ENCODE data around the gene ANKUB1.

Gene ANKUB1

DNA sequence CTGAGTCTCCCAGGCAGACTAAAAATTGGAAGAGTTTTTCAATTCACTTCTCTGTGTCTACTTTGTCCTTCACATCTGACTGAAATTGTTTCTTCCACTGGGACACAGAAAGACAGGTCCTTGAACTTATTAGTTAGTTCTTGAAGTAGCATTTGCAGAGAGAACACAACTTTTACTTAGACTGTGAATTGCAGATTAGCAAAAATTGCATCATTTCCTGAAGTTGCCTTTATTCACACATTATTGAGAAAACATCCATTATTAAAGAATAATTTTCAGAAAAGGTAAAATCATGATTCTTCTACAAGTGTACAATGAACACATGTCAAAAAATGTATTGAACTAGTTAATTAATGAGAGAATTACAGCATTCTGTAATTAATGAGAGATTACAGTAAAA is 38.6 kb downstream of the ANKUB1 start:
- no peak for DNase-seq (ENCODE audit: low read depth)

DNA sequence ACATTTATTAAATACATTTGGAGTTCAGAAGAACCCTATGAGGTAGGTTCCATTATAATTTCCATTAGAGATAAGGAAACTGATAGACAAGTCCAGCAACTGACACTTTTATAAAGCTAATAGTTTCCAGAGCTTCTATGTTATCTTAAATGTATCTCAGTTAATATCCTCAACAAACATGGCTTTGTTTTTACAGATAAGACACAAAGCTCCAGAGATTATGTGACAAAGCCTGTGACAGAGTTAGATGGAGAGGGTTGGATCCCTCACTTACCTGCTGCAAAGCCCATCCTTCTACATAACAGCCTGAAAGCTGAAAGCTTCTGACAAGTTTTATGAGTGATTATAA is 39.6 kb downstream of the ANKUB1 start:
- no peak for DNase-seq (ENCODE audit: low read depth)

DNA sequence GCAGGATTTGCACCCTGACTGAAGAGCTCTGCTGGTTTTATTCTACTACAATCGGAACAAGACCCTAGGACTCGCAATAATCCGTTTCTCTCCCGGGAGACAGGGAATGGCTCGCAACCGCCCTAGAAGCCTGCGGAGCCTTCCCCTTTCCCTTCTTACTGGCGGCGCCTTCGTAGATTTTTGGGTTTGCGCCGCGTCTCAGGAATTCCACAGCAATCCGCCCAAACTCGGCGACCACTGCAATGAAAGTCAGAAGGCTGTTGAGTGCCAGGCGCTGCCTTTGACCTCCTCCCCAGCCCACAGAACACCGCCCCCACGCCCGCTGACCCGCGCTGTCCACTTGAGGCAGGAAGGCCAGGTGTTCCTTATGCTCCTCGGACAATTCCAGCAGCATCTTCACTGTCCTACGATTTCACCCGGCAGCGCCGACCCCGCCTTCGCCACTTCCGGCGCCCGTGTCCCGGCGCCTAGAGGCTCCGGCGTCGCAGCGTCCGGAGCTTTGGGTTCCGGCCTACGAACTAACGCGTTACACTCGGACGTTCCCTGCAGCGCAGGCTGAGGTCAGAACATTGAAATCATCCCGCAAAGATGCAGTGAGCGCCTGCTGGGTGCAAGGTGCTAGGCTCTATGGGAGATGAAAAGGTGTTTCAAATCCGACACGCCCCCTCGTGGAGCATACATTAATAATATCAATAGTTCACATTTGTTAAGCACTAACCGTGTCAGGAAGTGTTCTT is 40.1 kb downstream of the ANKUB1 start, which contains the start of gene COMMD2:
COMMD2 (minus strand) TSS at position 439 of the 737 bp plus-strand sequence; CDS start at position 394, 45 bp downstream.
- DNase-seq (ENCODE audit: low read depth): peak; percentile 49

DNA sequence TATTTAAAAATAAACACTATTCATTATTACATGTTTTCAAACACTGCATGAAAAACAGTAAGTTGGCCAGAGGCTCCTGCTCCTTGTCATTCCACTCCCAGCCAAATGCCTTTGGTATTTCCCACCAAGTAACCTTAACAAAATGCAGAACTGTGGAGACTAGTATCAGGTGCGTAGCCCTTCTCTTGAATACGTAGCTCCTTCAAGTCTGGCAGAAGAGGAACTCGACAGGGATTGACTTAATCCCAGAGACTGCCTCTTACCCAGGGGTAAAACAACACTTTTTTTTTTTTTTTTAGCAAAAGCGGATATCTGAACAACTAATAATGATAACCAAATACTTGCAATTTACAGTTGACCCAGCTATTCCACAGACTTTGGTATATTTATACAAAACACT is 40.8 kb downstream of the ANKUB1 start:
- no peak for DNase-seq (ENCODE audit: low read depth)

DNA sequence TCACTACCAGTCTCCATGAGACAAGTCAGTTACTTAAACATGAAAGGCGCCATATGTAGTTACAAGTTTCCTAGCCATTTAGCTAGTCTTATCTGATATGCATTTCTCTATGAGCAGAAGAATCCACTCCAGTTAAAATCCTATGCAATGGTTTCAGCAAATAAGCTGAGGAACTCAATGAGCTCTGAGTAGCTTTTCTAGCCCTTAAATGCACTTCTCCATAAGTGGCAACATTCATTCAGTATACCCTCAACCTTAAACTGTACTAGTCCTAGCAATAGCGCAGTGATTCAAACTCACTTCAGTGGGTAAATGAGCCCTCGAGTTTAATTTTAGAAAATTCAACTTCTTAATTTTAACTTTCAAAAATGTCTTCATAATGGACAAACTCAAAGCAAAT is 47.7 kb downstream of the ANKUB1 start:
- DNase-seq (ENCODE audit: low read depth): no peak

DNA sequence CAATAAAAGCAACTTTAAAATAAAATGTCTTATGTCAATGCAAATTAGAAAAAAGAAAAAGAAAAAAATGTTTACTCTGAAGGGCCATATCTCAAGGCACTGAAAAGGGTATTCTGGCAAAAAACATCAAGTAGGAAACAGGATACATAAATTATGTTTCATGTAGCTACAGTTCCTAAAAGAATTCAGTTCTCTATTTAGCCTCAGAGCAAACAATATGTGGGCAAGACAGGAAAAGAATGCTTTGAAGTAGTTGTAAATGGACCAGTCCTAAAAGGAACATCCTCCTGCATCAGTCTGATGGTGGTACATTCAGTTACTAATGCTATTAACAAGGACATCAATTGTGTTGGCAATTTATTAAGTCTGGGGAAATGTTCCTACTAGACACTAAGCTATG is 48.2 kb downstream of the ANKUB1 start:
- DNase-seq (ENCODE audit: low read depth): no peak

DNA sequence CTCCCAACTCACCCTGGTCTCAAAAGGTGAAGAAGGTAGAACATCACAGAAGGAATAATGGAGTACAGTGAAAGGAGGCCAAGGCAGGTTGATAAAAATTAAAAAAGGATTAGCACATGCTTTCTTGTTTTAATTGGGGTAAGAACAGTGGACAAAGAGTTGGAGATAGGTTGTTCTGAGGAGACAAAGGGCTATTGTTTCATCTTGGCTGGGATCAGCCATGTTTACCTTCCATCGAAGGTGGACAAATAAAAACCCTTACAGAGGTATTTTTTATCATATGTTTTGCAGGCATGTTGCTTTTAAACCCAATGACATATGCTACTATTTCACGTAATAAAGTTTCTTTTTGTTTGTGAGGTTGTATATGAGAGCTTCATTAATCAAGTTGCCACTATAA is 53.0 kb downstream of the ANKUB1 start:
- no peak for DNase-seq (ENCODE audit: low read depth)

DNA sequence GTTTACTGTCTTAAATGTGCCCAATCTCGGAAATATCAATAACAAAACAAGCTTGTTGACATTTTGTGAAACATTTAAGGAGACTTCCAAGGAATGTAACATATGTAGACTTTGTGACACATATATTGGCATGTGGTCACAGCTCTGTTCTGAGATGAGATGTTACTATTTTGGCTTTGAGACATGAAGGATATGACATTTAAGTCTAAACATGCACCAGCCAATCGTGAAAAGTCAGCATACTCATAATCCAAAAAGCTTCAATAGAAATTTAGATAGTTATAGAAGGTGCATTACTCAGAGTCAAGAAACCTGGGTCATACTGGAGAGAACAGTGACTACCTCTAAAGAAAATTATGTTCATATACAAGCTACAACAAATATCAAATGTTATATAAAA is 53.5 kb downstream of the ANKUB1 start:
- no peak for DNase-seq (ENCODE audit: low read depth)

DNA sequence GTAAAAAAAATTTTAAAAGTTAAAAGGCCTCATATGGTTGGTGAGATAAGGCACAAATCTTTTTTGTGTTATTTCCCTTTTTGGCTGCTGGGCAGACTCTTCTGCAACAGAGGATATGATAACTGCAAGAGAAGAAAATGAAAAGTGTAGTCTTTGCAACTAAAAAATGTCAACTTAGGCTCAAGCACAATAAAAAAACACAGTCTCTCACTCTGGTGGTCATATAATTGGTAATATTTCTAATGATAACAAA is 55.5 kb downstream of the ANKUB1 start:
- no peak for DNase-seq (ENCODE audit: low read depth)

DNA sequence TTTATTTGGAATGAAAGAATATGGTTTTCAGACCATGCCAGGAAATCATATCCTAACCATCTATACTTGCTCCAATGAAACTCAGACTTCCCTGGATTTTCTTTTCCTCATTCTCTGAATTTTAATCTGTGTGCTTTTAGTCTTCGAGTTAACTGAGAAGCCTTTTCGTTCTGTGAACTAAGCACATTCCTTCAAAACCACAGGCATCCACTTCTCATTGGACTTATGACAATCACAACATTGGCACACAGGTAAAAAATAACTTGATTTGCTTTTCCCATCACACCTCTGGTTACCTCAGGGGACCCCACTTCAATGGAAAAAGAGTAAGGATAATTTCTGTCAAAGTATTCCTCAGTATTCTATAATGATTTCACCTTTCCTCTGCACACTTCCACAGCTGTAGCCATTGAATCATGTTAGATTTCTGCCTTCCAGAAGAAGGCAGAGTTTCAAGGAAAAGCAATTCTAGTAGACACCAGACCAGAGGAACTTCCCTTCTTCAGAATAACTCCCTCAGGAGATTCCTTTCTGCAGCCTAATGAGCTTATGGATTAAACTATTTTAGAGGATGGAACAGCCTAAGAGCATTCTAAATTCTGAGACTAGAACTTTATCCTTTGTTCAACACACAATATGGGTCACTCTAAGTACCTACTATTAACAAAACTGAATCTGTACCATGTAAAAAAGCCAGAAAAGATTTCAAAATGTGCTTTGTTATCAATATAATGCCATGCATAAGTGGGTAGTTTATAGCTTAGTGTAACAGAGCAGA is 56.0 kb downstream of the ANKUB1 start:
- DNase-seq (ENCODE audit: low read depth): peak; percentile 24

DNA sequence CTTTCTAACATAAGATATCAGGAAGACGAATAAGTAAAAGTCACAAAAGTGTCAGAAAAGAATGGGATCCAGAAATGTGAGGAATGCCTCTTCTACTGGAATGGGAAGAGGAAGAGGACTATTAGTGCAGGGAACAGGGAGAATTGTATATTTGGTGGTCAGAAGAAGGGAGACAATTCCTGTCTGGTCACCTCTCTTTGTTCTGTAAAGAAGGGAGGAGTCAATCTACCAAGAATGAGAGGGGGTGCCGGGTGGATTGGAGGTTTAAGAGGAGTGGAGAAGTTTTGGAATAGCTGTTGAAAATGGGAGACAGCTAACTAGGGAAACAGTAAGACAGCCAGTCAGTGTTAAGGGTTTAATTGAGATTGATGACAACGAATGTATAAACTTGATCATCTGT is 60.1 kb downstream of the ANKUB1 start:
- no peak for DNase-seq (ENCODE audit: low read depth)

DNA sequence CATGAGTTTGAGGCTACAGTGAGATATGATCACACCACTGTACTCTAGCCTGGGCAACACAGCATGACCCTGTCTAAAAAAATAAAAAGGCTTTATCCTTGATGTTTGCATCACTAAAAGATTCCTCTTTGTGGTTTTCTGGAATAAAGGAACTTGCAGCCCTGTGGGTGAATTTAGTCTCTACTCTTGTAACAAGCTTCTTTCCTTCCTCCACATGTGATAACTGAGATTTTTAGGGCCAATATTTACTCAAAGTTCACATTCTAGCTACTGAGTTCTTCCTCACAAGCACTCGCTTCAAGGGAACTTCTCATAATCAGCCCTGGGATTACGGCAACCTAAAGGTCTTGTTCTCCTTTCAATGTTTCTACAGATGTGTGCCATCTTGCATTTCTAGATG is 64.7 kb downstream of the ANKUB1 start:
- no peak for DNase-seq (ENCODE audit: low read depth)

DNA sequence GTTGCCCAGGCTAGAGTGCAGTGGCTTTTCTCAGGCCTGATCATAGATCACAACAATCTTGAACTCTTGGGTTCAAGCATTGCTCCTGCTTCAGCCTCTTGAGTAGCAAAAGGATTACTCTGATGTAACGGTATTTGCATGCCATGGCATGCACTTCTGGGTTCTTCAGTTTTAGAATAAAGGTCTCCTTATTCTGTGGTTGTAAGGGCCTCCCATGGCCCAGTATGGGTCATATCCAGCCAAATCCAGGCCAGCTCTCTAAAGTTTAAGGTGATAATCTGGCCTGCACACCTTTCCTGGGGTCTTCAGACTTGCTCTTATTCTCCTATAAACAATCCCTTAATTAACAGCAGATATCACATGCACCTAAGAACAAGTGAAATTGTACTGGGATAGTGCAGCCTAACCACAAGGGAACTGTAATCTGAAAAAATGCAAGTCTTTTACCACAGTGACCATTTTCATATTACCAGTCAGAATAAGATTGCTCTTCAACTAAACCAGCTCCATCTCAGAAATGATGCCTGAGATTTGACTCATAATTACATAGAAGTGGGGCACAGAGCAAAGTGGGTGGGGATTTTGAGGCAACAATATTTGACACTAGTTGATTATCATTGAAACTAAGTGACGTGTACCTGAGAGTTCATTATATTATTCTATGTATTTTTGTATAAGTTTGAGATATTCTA is 65.5 kb downstream of the ANKUB1 start:
- DNase-seq (ENCODE audit: low read depth): no peak

DNA sequence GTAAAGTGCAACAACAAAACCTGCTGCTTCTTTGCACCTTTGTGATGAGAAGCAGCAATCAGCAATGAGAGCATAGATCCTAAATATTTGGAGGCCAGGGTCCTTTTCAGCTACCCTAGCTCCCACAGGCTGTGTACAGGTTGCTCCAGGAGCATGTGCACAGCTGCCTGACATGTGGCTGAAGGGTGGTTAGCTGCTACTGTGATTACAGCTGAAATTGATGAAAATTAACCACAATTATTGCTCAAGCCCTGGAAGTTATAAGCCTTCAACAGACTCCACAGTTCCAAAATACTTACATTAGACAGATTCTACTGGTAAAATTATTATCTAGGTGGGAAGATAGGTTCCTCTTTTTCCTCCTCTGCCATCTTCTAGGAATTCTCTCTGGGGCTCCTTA is 68.6 kb downstream of the ANKUB1 start:
- no peak for DNase-seq (ENCODE audit: low read depth)

DNA sequence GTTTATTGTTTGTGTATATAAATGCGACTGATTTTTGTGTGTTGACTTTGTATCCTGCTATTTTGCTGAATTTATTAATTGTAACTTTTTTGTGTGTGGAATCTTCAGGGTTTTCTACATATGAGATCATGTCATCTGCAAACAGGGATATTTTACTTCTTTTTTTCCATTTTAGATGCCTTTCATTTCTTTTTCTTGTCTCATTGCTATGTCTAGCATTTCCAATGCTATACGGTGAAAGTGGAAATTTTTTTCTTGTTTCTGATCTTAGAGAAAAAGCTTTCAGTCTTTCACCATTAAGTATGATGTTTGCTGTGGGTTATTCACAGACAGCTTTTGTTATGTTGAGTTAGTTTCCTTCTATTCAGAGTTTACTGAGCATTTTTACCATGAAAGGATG is 71.4 kb downstream of the ANKUB1 start:
- DNase-seq (ENCODE audit: low read depth): no peak

DNA sequence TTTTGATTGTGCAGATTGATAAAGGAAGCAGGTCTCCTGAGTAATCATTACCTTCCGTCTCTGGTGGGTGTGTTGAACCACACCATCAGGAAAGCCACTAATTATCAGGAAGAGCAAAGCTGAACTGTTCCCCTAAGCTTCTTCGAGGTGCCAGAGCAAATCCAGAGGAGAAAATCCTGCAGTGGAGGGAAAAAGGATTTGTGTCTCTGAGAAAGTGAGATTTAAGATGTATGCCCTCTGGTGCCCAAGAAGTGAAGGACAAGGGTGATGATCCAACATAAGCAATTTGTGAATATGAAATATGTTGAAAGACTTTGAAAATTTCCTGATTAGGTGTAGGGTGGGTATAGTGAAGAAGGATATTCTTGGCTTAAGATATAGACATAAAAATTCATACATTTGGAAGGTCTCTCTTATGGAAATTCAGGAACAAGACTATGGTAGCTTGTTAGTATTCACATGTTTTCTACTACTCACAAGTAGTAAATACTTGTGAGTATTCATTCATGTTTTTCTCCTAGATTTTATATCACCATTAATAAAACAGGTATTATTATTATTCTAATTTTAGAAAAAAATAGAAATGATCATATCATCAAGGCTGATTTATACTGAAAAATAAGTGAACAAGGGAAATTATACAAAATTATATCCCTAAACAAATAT is 74.8 kb downstream of the ANKUB1 start:
- DNase-seq (ENCODE audit: low read depth): peak; percentile 15

DNA sequence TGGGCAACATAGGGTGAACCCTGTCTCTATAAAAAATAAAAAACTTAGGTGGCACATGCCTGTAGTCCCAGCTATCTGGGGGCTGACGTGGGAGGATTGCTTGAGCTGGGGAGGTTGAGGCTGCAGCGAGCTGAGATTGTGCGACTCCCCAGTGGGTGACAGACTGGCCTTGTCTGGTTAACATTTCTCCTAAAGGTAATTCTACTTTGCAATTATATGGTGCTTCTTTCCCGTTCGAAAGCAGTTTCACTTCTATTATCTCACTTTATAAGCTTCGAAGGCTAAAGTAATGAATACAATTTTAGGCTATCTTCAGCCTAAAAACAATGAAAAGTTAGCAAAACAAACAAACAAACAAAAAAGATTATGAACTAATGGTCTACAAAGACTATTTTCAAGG is 75.4 kb downstream of the ANKUB1 start:
- no peak for DNase-seq (ENCODE audit: low read depth)

DNA sequence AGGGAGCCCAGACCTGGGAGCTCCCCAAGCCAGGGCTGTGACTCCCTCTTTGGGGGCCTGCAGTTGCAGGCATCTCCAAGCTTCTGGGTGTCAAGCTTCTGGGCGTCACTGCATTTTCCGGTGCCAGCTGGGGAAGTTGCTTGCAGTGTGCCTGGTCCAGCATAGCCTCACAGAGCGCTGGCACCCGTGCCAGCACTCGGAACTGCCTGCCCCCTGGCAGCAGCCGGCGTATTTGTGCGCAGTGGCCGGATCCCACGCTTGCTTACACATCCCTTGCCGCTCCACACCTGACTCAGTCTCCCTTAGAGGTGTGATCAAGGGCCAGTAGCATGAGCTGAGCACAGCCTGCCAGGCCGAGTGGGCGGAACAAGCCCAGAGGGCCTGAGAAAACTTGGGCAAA is 77.1 kb downstream of the ANKUB1 start:
- no peak for DNase-seq (ENCODE audit: low read depth)

DNA sequence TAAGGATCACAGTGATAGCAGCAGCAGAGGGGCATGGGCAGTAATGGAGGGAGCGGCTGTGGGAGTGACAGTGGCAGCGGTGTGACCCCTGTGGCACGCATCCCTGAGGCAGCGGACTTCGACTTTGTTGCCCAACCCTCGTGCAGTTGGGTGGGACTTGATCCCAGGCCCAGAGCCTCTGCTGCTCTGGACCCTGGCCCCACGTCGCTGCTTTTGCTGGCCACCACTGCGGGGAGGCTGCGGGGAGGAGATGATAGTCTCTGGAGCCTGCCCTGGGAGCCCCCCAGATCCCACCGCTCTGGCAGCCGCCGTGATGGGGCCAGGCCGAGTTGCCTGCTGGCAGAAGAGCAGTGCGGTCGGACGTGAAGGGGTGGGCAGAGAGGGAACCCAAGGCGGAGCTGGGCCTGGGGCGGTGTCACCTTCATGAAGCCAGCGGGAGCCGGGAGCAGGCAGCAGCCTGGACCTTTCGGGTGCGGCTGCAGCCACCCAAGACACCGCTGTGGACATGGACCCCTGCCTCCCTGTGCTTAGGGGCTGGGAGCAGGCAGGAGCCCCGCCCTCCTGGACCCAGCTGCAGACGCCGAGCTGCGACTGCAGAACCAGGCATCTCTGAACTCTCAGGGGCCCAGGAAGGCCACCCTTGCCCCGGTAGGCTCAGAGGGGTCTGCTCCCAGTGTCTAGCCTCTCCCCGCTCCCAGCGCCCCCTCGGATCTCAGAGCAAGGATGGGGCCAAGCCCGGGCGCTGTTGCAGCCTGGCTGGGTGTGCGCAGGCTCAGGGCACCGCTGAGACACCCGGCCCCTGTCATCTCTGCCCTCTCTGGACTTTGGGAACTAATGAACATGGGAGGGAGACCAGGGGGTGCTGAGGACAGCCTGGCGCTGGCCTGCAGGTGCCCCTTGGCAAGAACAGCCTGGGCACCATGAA is 78.4 kb downstream of the ANKUB1 start:
- DNase-seq (ENCODE audit: low read depth): no peak
